Renal cortical epithelial cell (primary cell): ENCODE data around the gene DUSP6. TPM values are rescaled to one million over a fixed set of nuclear protein-coding genes. Genes with fewer than 3 reads are reported as not detected.

Source experiments
- total RNA-seq: library from RNA; depleted of rRNA; stranded (reverse); fragments of >200 nt; gene quantifications from 2 replicates; pipeline ENCODE4 v1.2.3, GENCODE V29; 2014

DUSP6 gene
- total RNA-seq, 1 donor from 2014 or later = 33.6 TPM

Other genes starting within 250 kb of the DUSP6 start
- gene GALNT4, start 172.3 kb upstream of the DUSP6 start, total RNA-seq = 13.8 and 16.0 TPM in 2 replicates
- gene POC1B, start 173.5 kb upstream of the DUSP6 start, total RNA-seq = 17.3 and 17.4 TPM in 2 replicates